ENCODE data around the gene ARHGAP28.
"Not testable (repeated sequence)": the region's sequence is repeated elsewhere in the genome, so short reads cannot be mapped to it uniquely, and the experiment has no call there.

The ARHGAP28 gene

GRCh38 chr18:6827566-6827965 is 98.0 kb downstream of the ARHGAP28 start:
- DNase-seq, result not testable (repeated sequence)

- no peak for DNase-seq
These were observed 101.4 kb downstream of the ARHGAP28 start for GRCh38 chr18:6830916-6831315.

DNA sequence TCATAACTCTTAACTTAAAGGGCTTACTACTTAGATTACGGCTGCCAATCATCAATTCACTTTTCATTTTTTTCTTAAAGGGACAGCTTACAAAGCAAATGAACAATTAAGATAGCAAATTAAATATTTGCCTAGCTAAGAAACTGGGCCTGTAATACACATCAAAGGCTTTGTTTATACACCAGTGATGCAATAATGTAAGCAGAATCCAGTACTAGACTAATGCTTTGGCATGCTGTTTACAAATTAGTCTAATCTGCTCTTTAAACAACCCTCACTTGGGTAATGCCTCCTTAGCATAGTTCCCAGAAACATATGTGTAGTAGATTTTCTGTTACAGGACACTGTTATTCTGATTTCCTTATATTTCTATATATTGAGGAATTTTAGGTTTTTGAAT is 105.8 kb downstream of the ARHGAP28 start:
- no peak for DNase-seq

- no peak for DNase-seq
These were observed 106.8 kb downstream of the ARHGAP28 start for GRCh38 chr18:6836331-6836730.

- no peak for DNase-seq
These were observed 108.4 kb downstream of the ARHGAP28 start for GRCh38 chr18:6837904-6838303.

DNA sequence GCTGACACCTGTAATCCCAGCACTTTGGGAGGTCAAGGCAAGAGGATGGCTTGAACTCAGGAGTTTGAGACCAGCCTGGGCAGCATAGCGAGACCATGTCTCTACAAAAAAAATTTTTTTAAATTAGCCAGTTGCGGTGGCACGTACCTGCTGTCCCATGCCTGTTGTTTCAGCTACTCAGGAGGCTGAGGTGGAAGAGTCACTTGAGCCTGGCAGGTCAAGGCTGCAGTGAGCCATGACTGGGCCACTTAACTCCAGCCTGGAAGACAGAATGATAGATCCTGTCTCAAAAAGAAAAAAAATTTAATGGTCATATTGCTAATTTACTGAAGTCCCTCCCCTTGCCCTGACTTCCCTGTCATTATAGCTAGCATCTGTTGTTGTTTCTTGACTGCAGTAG is 112.6 kb downstream of the ARHGAP28 start:
- no peak for DNase-seq

DNA sequence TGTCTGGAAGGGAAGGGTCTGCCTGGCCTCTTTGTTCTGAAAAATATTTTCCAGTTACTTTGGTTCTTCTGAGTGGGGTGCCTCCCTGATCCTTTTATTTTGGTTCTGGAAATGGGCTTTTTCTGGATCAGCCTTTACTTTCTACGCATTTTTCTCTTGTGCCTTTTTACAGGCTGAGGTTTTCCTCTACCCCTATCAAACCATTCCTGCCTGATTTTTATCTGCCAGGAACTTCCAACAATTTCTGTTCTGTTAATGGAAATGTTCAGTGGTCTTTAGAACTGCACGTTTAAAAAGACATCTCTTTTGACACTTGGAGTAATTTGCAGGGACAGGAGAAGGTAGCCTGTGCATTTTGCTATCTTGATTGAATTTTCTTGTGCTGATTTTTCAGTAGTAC is 113.8 kb downstream of the ARHGAP28 start:
- DNase-seq, result no peak

- DNase-seq, result not testable (repeated sequence)
These were observed 116.0 kb downstream of the ARHGAP28 start for GRCh38 chr18:6845521-6845920.

DNA sequence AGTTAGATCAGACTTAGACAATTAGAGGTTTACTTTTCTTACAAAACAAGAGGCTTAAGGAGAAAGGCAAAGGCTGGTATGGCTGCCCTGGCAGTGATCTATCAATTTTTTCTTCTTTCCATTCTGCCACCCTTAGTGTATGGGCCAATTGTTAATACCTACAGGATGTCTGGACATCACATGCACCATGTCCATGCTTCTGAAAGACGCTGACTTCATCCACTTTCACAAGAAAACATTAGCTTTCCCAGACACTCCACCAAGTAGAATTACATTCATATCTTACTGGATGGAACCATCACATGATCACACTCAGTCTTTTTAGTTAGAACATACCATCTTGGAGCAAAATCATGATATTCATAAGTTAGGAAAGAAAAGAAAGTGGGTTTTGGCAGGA is 120.9 kb downstream of the ARHGAP28 start:
- no peak for DNase-seq

GRCh38 chr18:6851480-6851879 is 122.0 kb downstream of the ARHGAP28 start:
- no peak for DNase-seq

DNA sequence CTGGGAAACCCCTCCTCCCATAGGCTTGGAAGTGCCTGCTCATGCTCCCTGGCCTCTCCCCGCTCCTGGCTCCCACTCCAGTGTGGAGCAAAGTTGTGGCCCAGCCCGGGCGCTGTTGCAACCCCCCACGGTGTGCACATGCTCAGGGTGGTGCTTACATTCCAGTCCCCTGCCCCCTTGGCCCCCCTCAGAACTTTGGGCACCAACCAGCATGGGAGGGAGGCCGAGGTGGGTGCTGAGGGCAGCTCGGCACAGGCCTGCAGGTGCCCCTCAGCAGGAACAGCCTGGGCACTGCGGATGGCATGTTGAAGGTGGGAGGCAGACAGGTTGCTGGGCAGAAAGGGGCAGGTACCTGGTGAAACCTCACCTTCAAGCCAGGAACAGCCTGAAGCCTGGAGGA is 125.3 kb downstream of the ARHGAP28 start:
- no peak for DNase-seq

- no peak for DNase-seq
These were observed 126.3 kb downstream of the ARHGAP28 start for GRCh38 chr18:6855767-6856166.

GRCh38 chr18:6857300-6857699 is 127.8 kb downstream of the ARHGAP28 start:
- DNase-seq, result no peak

- DNase-seq, result no peak
These were observed 130.3 kb downstream of the ARHGAP28 start for GRCh38 chr18:6859676-6860422.

GRCh38 chr18:6860804-6861448 is 131.4 kb downstream of the ARHGAP28 start:
- DNase-seq, result no peak

GRCh38 chr18:6865251-6865650 is 135.7 kb downstream of the ARHGAP28 start:
- no peak for DNase-seq

GRCh38 chr18:6866552-6867085 is 137.1 kb downstream of the ARHGAP28 start:
- no peak for DNase-seq

DNA sequence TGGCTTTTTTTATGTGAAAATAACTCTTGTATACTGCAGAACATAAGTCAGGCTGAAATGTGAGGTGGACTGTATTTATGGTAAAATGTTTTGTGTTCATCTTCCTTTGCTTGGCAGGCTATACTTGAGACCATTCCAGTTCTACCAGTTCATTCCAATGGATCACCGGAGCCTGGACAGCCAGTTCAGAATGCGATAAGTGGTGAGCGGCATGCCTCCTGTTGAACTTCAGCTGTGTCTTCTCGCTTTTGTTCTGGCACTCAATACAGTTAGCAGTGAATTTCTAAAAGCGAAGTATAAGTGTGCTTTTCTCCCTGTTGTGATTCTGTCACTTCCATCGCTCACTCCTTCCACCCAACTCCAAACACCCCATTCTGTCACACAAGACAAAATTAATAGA is 138.5 kb downstream of the ARHGAP28 start:
- no peak for DNase-seq

- DNase-seq, result no peak
These were observed 142.1 kb downstream of the ARHGAP28 start for GRCh38 chr18:6871566-6871965.

GRCh38 chr18:6873040-6873751 is 143.7 kb downstream of the ARHGAP28 start:
- no peak for DNase-seq

DNA sequence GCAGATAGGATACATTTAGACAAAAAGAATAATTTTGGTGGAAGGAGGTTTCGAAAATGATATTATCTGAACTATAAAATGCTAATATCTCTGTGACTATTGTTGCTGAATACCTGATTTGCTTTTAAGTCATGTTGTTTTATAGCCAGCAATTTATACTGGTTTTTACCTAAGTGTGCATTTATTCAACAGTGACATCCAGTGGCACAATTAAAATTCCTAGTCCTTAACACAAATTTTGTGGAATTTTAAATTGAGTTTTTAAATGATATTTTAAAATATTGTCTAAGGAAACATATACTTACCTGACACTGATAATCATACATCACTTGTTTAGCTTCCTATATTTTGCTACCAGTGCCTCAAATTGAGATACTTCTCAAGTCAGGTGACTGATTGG is 144.8 kb downstream of the ARHGAP28 start:
- no peak for DNase-seq

DNA sequence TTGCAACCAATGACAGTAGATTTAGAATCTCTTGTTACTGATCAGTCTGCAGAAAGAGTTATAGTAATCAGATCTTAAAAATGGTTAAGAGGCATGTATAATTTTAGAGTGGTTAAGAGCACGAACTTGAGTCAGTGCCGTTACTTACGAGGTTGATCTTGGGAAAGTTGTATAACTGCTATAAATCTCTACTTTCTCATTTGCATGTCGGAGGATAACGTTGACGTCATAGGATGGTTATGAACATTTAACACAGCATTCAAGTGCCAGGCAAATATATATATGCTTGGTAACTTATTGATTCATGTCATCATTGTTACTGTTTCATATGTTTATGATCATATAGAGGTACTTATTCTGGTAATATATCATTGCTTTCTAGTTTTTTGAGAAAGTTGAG is 146.2 kb downstream of the ARHGAP28 start:
- DNase-seq, result no peak

DNA sequence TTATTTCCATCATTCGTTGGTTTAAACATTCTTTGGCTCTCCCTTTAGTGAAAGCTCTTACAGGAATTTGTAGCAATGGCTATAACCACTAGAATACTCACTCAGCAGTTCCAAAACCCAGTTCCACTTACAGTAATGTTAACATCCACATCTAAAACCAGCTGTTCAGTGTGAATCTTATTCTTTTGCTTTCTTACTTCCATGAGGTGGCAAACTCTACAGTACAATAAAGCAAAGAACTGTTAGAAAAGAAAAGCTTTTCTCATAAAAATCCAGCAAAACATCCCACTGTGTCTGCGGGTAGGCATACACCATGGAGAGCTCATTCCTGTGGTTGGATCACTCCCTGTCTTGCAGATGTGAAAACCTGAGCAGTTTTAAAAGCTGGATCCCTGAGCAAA is 147.1 kb downstream of the ARHGAP28 start:
- DNase-seq, result no peak

GRCh38 chr18:6877288-6877687 is 147.8 kb downstream of the ARHGAP28 start:
- DNase-seq, result no peak

Data from activated naive CD4-positive, alpha-beta T cell treated with Interleukin-2 at 50 U/mL for 16 hours (primary cell).